ENCODE measurements around the gene SIGLEC12.
"Not testable (repeated sequence)": the region's sequence is repeated elsewhere in the genome, so short reads cannot be mapped to it uniquely, and the experiment has no call there.

SIGLEC12 gene

GRCh38 chr19:51457351-51458013 lies 44.1 kb downstream of the SIGLEC12 start:
- DNase-seq: no peak

GRCh38 chr19:51456541-51457290 lies 44.9 kb downstream of the SIGLEC12 start:
- DNase-seq: no peak

GRCh38 chr19:51450730-51451307 lies 50.8 kb downstream of the SIGLEC12 start:
- no peak for DNase-seq

- no peak for DNase-seq
Measured at GRCh38 chr19:51448411-51449016, 53.1 kb downstream of the SIGLEC12 start.

GRCh38 chr19:51448011-51448410 lies 53.6 kb downstream of the SIGLEC12 start:
- no peak for DNase-seq

- DNase-seq: not testable (repeated sequence)
Measured at GRCh38 chr19:51447510-51447909, 54.1 kb downstream of the SIGLEC12 start.

- no peak for DNase-seq
Measured at GRCh38 chr19:51441410-51442390, 59.9 kb downstream of the SIGLEC12 start.

Measured in NCI-H526 treated with DMSO at 0.1 percent for 48 hours (cell line).